Lower leg skin (tissue), 4 donors: ENCODE results near the gene ELAC1. TPM values are rescaled to one million over a fixed set of nuclear protein-coding genes. Genes with fewer than 3 reads are reported as not detected.
"Not testable (repeated sequence)": the region's sequence is repeated elsewhere in the genome, so short reads cannot be mapped to it uniquely, and the experiment has no call there.

ENCODE experiments used
- DNase-seq, 2 donors: peaks; one replicate each; pipeline ENCODE4 v3.0.0-alpha.2; 2019; ENCODE audit warnings: low spot score in 2 of 2
- H3K4me3 ChIP-seq: fragments of 200-600 bp; sonication (generic); 2 replicates; pipeline ENCODE4 v1.5.1; 2017; ENCODE audit warnings: mild to moderate bottlenecking, low read depth; ENCODE audit not compliant: poor library complexity, severe bottlenecking
- POLR2A ChIP-seq, 2 donors: fragments of 450-650 bp; IDR thresholded peaks; one replicate each; pipeline ENCODE4 v1.6.1; 2016 to 2017; ENCODE audit warnings: antibody characterized with exemption in 2 of 2, mild to moderate bottlenecking in 1 of 2, moderate library complexity in 1 of 2
- WGBS, 2 donors: methylation state at CpG; one replicate each; pipeline ENCODE4 v1.1.5; 2018; 5-methylcytosine and 5-hydroxymethylcytosine counted together
- intact Hi-C: fragments of 100-400 bp; cut with DNase I; formaldehyde crosslinking; loops from one replicate; pipeline ENCODE4 v1.15.0; 2023; ENCODE audit warnings: low total_unique reads
- total RNA-seq, 4 donors: library from RNA; depleted of rRNA; stranded (reverse); fragments of >200 nt; gene quantifications; one replicate each; pipeline ENCODE4 v1.1.0, GENCODE V29; 2016
- TF ChIP-seq, protein P1 (sequence below), 3 donors: fragments of 450-650 bp; IDR thresholded peaks; one replicate each; pipeline ENCODE4 v1.5.1; 2016; ENCODE audit warnings: antibody characterized with exemption in 3 of 3, mild to moderate bottlenecking in 3 of 3, moderate library complexity in 2 of 3

Gene ELAC1
- total RNA-seq, 4 donors from 2014 or later = 4.1 to 11.6 (median 8.3) TPM

DNA sequence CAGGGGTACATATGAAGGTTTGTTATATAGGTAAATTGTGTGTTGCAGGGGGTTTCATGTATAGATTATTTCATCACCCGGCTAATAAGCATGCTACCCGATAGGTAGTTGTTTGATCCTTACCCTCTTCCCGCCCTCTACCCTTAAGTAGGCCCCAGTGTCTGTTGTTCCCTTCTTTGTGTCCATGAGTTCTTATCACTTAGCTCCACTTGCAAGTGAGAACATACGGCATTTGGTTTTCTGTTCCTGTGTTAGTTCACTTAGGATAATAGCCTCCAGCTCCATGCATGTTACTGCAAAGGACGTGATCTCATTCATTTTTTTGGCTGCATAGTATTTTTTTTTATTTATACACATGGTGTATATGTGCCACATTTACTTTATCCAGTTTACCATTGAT is 34.2 kb upstream of the ELAC1 start:
- H3K4me3 ChIP-seq = no peak overlapping the region
- 80 to 86% methylated on average over 5 of the region's 5 CpGs for WGBS, 2 donors
- no peak for TF ChIP-seq POLR2A (IDR thresholded peaks at IDR 0.05)
- intact Hi-C loops = no loop called here
- DNase-seq = no peak

- TF ChIP-seq, protein P1, sequence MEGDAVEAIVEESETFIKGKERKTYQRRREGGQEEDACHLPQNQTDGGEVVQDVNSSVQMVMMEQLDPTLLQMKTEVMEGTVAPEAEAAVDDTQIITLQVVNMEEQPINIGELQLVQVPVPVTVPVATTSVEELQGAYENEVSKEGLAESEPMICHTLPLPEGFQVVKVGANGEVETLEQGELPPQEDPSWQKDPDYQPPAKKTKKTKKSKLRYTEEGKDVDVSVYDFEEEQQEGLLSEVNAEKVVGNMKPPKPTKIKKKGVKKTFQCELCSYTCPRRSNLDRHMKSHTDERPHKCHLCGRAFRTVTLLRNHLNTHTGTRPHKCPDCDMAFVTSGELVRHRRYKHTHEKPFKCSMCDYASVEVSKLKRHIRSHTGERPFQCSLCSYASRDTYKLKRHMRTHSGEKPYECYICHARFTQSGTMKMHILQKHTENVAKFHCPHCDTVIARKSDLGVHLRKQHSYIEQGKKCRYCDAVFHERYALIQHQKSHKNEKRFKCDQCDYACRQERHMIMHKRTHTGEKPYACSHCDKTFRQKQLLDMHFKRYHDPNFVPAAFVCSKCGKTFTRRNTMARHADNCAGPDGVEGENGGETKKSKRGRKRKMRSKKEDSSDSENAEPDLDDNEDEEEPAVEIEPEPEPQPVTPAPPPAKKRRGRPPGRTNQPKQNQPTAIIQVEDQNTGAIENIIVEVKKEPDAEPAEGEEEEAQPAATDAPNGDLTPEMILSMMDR (IDR thresholded peaks at IDR 0.05) = no peak
- TF ChIP-seq POLR2A (IDR thresholded peaks at IDR 0.05) = no peak
- no peak for DNase-seq
- no peak overlapping the region for H3K4me3 ChIP-seq
- 96 to 98% methylated on average over 6 of the region's 6 CpGs for WGBS, 2 donors
- intact Hi-C loops = no loop called here
These were observed 33.2 kb upstream of the ELAC1 start for GRCh38 chr18:50934545-50935211.

DNA sequence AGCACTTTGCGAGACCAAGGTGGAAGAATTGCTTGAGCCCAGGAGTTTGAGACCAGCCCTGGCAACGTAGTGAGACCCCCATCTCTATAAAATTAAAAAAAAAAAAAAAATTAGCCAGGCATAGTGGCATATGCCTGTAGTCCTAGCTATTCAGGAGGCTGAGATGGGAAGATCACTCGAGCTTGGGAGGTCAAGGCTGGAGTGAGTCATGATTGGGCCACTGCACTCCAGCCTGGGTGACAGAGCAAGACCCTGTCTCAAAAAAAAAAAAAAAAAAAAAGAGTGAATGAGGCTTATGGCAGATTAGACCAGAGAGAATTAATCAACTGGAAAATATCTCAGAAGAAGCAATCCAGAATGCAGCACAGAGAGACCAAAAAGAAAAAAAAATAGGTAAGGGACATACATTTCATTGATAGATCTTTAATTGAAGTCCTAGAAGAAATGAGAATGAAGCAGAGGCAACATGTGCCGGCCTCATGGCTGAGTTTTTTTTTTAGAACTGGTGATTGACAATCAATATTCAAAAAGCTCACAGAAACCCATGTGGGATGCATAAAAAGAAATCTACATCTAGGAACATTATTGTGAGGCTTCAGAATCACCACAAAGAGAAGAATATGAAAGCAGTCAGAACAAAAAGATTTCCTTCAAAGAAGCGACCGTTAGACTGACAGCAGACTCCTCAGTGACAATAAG is 32.2 kb upstream of the ELAC1 start:
- H3K4me3 ChIP-seq = no peak overlapping the region
- intact Hi-C loops = no loop called here
- 93 to 97% methylated on average over 6 of the region's 6 CpGs for WGBS, 2 donors
- TF ChIP-seq, protein P1 (IDR thresholded peaks at IDR 0.05) = no peak
- no peak for TF ChIP-seq POLR2A (IDR thresholded peaks at IDR 0.05)
- DNase-seq = no peak

GRCh38 chr18:50937183-50937582 is 30.7 kb upstream of the ELAC1 start:
- 89 to 95% methylated on average over 1 of the region's 1 CpG for WGBS, 2 donors
- intact Hi-C loops = no loop called here
- DNase-seq = no peak
- no peak overlapping the region for H3K4me3 ChIP-seq
- no peak for TF ChIP-seq POLR2A (IDR thresholded peaks at IDR 0.05)
- TF ChIP-seq, protein P1 (IDR thresholded peaks at IDR 0.05) = no peak

- no peak overlapping the region for H3K4me3 ChIP-seq
- WGBS, 2 donors = 93 to 97% methylated on average over 2 of the region's 2 CpGs
- intact Hi-C loops = no loop called here
- no peak for DNase-seq
- TF ChIP-seq, protein P1 (IDR thresholded peaks at IDR 0.05) = no peak
- TF ChIP-seq POLR2A (IDR thresholded peaks at IDR 0.05) = no peak
These were observed 28.9 kb upstream of the ELAC1 start for GRCh38 chr18:50938912-50939311.

DNA sequence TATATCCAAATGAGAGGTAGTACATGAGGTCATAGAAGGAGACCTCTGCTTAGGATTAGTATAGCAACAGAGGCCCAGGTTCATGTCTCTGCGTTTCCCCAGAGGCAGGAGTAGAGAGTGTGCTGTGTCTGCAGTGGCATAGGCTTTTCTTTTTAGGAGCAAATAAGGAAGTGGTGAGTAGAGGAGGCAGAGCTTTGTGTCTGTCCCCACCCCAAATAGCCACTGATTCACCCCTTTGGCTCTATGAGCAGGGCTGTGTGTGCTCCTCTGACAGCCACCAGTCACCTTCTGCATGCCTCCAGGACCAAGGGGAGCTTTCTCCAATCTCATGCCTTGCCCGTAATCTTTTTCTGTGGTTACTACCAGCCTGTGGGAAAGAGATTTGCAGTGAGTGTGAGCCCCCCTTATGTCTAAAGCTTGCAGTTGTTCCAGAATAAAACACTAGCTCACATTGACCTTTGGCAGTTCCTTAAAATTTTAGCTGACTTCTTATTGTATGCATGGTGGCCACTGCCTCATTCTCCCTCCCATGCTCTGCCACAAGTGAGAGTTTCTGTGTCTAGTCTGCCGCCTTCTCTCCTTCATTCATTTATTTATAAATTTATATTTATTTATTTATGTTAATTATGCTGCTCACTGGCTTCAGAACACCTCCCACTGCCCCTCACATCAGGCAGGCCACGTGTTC is 23.5 kb upstream of the ELAC1 start:
- intact Hi-C loops = no loop called here
- no peak for DNase-seq
- TF ChIP-seq, protein P1 (IDR thresholded peaks at IDR 0.05) = no peak
- 88 to 91% methylated on average over 4 of the region's 4 CpGs for WGBS, 2 donors
- no peak overlapping the region for H3K4me3 ChIP-seq

DNA sequence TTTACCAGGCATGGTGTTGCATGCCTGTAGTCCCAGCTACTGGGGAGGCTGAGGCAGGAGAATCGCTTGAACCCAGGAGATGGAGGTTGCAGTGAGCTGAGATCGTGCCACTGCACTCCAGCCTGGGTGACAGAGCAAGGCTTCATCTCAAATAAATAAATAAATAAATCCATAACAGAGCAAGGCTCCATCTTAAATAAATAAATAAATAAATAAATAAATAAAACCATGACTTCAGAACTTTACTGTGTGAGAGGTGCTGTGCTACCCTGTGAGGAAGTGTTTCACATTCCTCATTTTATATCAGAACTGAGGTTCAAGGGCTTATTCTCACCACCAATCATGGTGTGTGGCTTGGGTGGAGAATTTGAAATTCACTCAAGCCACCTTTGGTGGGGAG is 21.9 kb upstream of the ELAC1 start:
- DNase-seq, intact Hi-C loops, H3K4me3 ChIP-seq: not testable (repeated sequence)
- WGBS, 2 donors = 98 to 100% methylated on average over 2 of the region's 2 CpGs
